H9 (cell line): Measurements from ENCODE around the gene RPL29. TPM values are rescaled to one million over a fixed set of nuclear protein-coding genes. Genes with fewer than 3 reads are reported as not detected.

Source experiments
- DNase-seq: peaks from one replicate; pipeline ENCODE4 v3.0.0-alpha.2; 2017
- H2AFZ ChIP-seq: one replicate; pipeline ENCODE4 v1.6.1; 2013; ENCODE audit warnings: mild to moderate bottlenecking, low read length, control low read depth, moderate library complexity
- H2AK5ac ChIP-seq: 2 replicates; pipeline ENCODE4 v1.6.1; 2013; ENCODE audit warnings: low read length, control low read depth, mixed read lengths; ENCODE audit not compliant: insufficient read length
- H2BK120ac ChIP-seq: one replicate; pipeline ENCODE4 v1.6.1; 2013; ENCODE audit warnings: low read depth, mild to moderate bottlenecking, low read length, control low read depth, inconsistent platforms; ENCODE audit not compliant: poor library complexity, severe bottlenecking
- H2BK12ac ChIP-seq: 2 replicates; pipeline ENCODE4 v1.6.1; 2013; ENCODE audit warnings: low read length, control low read depth, mixed read lengths, low read depth; ENCODE audit not compliant: insufficient read length
- H2BK15ac ChIP-seq: 2 replicates; pipeline ENCODE4 v1.6.1; 2013; ENCODE audit warnings: low read depth, low read length, control low read depth
- H2BK20ac ChIP-seq: one replicate; pipeline ENCODE4 v1.6.1; 2013; ENCODE audit warnings: low read depth, mild to moderate bottlenecking, low read length, control low read depth, inconsistent platforms; ENCODE audit not compliant: poor library complexity, severe bottlenecking
- H2BK5ac ChIP-seq: 2 replicates; pipeline ENCODE4 v1.6.1; 2013; ENCODE audit warnings: low read length, control low read depth, mixed read lengths; ENCODE audit not compliant: insufficient read length
- H3K14ac ChIP-seq: 2 replicates; pipeline ENCODE4 v1.6.1; 2013; ENCODE audit warnings: low read length, control low read depth; ENCODE audit not compliant: insufficient read depth
- H3K18ac ChIP-seq: 2 replicates; pipeline ENCODE4 v1.6.1; 2013; ENCODE audit warnings: low read depth, mild to moderate bottlenecking, mixed read lengths, low read length, control low read depth; ENCODE audit not compliant: insufficient read length
- H3K23ac ChIP-seq: 2 replicates; pipeline ENCODE4 v1.6.1; 2013; ENCODE audit warnings: low read length, control low read depth, mixed read lengths, low read depth; ENCODE audit not compliant: insufficient read length
- H3K23me2 ChIP-seq: 2 replicates; pipeline ENCODE4 v1.6.1; 2013; ENCODE audit warnings: low read depth, mild to moderate bottlenecking, mixed read lengths, low read length, control low read depth; ENCODE audit not compliant: insufficient read length, poor library complexity, severe bottlenecking
- H3K27ac ChIP-seq: 2 replicates; pipeline ENCODE4 v1.5.1; 2013; ENCODE audit warnings: low read length, control low read depth, mixed read lengths, low read depth; ENCODE audit not compliant: insufficient read length
- H3K27me3 ChIP-seq: 2 replicates; pipeline ENCODE4 v1.6.1; 2013; ENCODE audit warnings: low read length, control low read depth, inconsistent platforms; ENCODE audit not compliant: insufficient read depth
- H3K4ac ChIP-seq: 2 replicates; pipeline ENCODE4 v1.6.1; 2013; ENCODE audit warnings: low read depth, mild to moderate bottlenecking, control low read depth, inconsistent platforms, low read length, moderate library complexity
- H3K4me1 ChIP-seq: 2 replicates; pipeline ENCODE4 v1.6.1; 2013; ENCODE audit warnings: low read length, control low read depth, inconsistent platforms; ENCODE audit not compliant: insufficient read depth
- H3K4me2 ChIP-seq: 2 replicates; pipeline ENCODE4 v1.6.1; 2013; ENCODE audit warnings: low read length, control low read depth, mixed read lengths; ENCODE audit not compliant: insufficient read length, insufficient read depth
- H3K56ac ChIP-seq: 2 replicates; pipeline ENCODE4 v1.6.1; 2013; ENCODE audit warnings: low read depth, mild to moderate bottlenecking, mixed read lengths, low read length, control low read depth; ENCODE audit not compliant: insufficient read length
- H3K79me1 ChIP-seq: 2 replicates; pipeline ENCODE4 v1.6.1; 2013; ENCODE audit warnings: low read depth, mild to moderate bottlenecking, moderate library complexity, low read length, control low read depth, inconsistent platforms; ENCODE audit not compliant: insufficient read depth, poor library complexity, severe bottlenecking
- H3K79me2 ChIP-seq: 2 replicates; pipeline ENCODE4 v1.6.1; 2013; ENCODE audit warnings: low read length, control low read depth, inconsistent platforms; ENCODE audit not compliant: insufficient read depth
- H3K9ac ChIP-seq: 2 replicates; pipeline ENCODE4 v1.6.1; 2013; ENCODE audit warnings: low read length, control low read depth, mixed read lengths; ENCODE audit not compliant: insufficient read length; ENCODE audit errors: extremely low read depth
- H3K9me3 ChIP-seq: one replicate; pipeline ENCODE4 v1.6.1; 2013; ENCODE audit warnings: low read depth, low read length, inconsistent platforms; ENCODE audit not compliant: control insufficient read depth
- H3T11ph ChIP-seq: one replicate; pipeline ENCODE4 v1.6.1; 2013; ENCODE audit warnings: mild to moderate bottlenecking, low read length, control low read depth, inconsistent platforms
- H4K20me1 ChIP-seq: one replicate; pipeline ENCODE4 v1.6.1; 2013; ENCODE audit not compliant: control insufficient read depth, insufficient read length, insufficient read depth
- H4K5ac ChIP-seq: 2 replicates; pipeline ENCODE4 v1.6.1; 2013; ENCODE audit warnings: low read depth, mild to moderate bottlenecking, mixed read lengths, low read length, control low read depth; ENCODE audit not compliant: insufficient read length
- H4K8ac ChIP-seq: replicated peaks from 2 replicates; pipeline ENCODE4 v1.6.1; 2013; ENCODE audit warnings: low read length, control low read depth, mixed read lengths, low read depth; ENCODE audit not compliant: insufficient read length
- H4K91ac ChIP-seq: 2 replicates; pipeline ENCODE4 v1.6.1; 2013; ENCODE audit warnings: low read depth, mild to moderate bottlenecking, moderate library complexity, mixed read lengths, low read length, control low read depth; ENCODE audit not compliant: insufficient read length
- H3K27ac Mint-ChIP-seq, 3 experiments: 2 replicates in 2 of 3; 3 replicates in 1 of 3; pipeline ENCODE4 v1.8.0; 2020 to 2021; ENCODE audit warnings: mixed read lengths in 3 of 3, mild to moderate bottlenecking in 1 of 3, moderate library complexity in 1 of 3
- H3K27me3 Mint-ChIP-seq: 2 replicates; pipeline ENCODE4 v1.8.0; 2021; ENCODE audit warnings: low read depth, mild to moderate bottlenecking, moderate library complexity, mixed read lengths
- H3K36me3 Mint-ChIP-seq, 3 experiments: 2 replicates in 2 of 3; 3 replicates in 1 of 3; pipeline ENCODE4 v1.8.0; 2020 to 2021; ENCODE audit warnings: low read depth in 3 of 3, mixed read lengths in 3 of 3; ENCODE audit not compliant: insufficient read depth in 1 of 3
- H3K4me1 Mint-ChIP-seq, 2 experiments: 2 replicates each; pipeline ENCODE4 v1.8.0; 2020; ENCODE audit warnings: mixed read lengths in 2 of 2
- H3K4me3 Mint-ChIP-seq, 2 experiments: 2 replicates in 1 of 2; 3 replicates in 1 of 2; pipeline ENCODE4 v1.8.0; 2020 to 2021; ENCODE audit warnings: mild to moderate bottlenecking in 2 of 2, mixed read lengths in 2 of 2, moderate library complexity in 1 of 2
- H3K9me3 Mint-ChIP-seq, 2 experiments: 2 replicates in 1 of 2; 3 replicates in 1 of 2; pipeline ENCODE4 v1.8.0; 2020; ENCODE audit warnings: mild to moderate bottlenecking in 2 of 2, mixed read lengths in 2 of 2, moderate library complexity in 1 of 2
- CTCF ChIP-seq: fragments of 200-600 bp; sonication (generic); conservative IDR thresholded peaks from 3 replicates; pipeline ENCODE4 v1.8.0; 2021; ENCODE audit warnings: antibody characterized with exemption, mild to moderate bottlenecking
- WGBS: extraction: QIAGEN DNeasy Blood & Tissue Kit; methylation state at CpG from one replicate; pipeline ENCODE4 v1.1.7; 2013; ENCODE audit warnings: missing lambda C conversion rate, low lambda C conversion rate, mixed read lengths; ENCODE audit not compliant: insufficient read length; ENCODE audit errors: extremely low coverage; 5-methylcytosine and 5-hydroxymethylcytosine counted together
- total RNA-seq: library from RNA; stranded (reverse); gene quantifications from 2 replicates; pipeline ENCODE4 v1.2.1, GENCODE V29; 2021

The RPL29 gene
- total RNA-seq, 1 experiment from 2014 or later, result 1,592 TPM

GRCh38 chr3:52005571-52005986 lies 9.9 kb upstream of the RPL29 start:
- no peaks in the 10 kb centered on the region for H3K79me1 ChIP-seq
- Mint-ChIP-seq H3K27ac (peak overlapping the region in 2 of 3 experiments; percentile 64 to 77; a peak in 1 of 7 replicates), H3K9me3 (no peaks in the 10 kb centered on the region), H3K36me3 (no peaks in the 10 kb centered on the region; a peak in 1 of 7 replicates), H3K27me3 (peaks cover 4% of the 10 kb centered on the region), H3K4me3 (peak overlapping the region; percentile 45 to 75), H3K4me1 (peaks cover 51 to 62% of the 10 kb centered on the region in 2 experiments)
- no peak overlapping the region for H2BK12ac ChIP-seq
- H4K8ac ChIP-seq, result no peak overlapping the region
- no peaks in the 10 kb centered on the region for H3K27me3 ChIP-seq
- H4K91ac ChIP-seq, result no peak overlapping the region
- no peak overlapping the region for H3K18ac ChIP-seq
- no peak overlapping the region for H2BK120ac ChIP-seq
- no peak overlapping the region for H3T11ph ChIP-seq
- no peaks in the 10 kb centered on the region for H4K20me1 ChIP-seq
- no peak overlapping the region for H3K9ac ChIP-seq
- no peak overlapping the region for H2BK15ac ChIP-seq
- peak overlapping the region; percentile 36 for H3K4me2 ChIP-seq
- H2BK5ac ChIP-seq, result no peak overlapping the region
- no peak overlapping the region for H2AK5ac ChIP-seq
- WGBS, result no CpG with 5 or more reads among the region's 15 CpGs
- 0 out of 2 replicates have a peak overlapping the region, but pooled peaks have one; percentile 5 for H3K14ac ChIP-seq
- no peak overlapping the region for H2BK20ac ChIP-seq
- no peak overlapping the region for H3K56ac ChIP-seq
- no peaks in the 10 kb centered on the region for H3K79me2 ChIP-seq
- H3K4me1 ChIP-seq, result peaks cover 15% of the 10 kb centered on the region; the same call in 1 of the 2 replicates
- H3K27ac ChIP-seq, result no peak overlapping the region
- no peak overlapping the region for H2AFZ ChIP-seq
- no peak overlapping the region for H3K23ac ChIP-seq
- DNase-seq, result peak; percentile 84
- H4K5ac ChIP-seq, result no peak overlapping the region
- H3K9me3 ChIP-seq, result no peaks in the 10 kb centered on the region
- no peak overlapping the region for H3K4ac ChIP-seq
- no peak for TF ChIP-seq CTCF
- H3K23me2 ChIP-seq, result no peaks in the 10 kb centered on the region
